H1 (cell line): Measurements from ENCODE around the gene RASAL2. TPM values are rescaled to one million over a fixed set of nuclear protein-coding genes. Genes with fewer than 3 reads are reported as not detected.

ENCODE experiments used
- HDAC6 ChIP-seq: IDR thresholded peaks from one replicate; pipeline ENCODE4 v1.7.1; 2012; ENCODE audit warnings: low read depth, mild to moderate bottlenecking, inconsistent platforms, low read length, moderate library complexity
- POLR2AphosphoS5 ChIP-seq: IDR thresholded peaks from 2 replicates; pipeline ENCODE4 v1.6.1; 2011; ENCODE audit warnings: low read depth, low read length
- RXRA ChIP-seq: IDR thresholded peaks from 2 replicates; pipeline ENCODE4 v1.6.1; 2011; ENCODE audit warnings: low read depth, mild to moderate bottlenecking, low read length, moderate library complexity; ENCODE audit not compliant: insufficient read depth
- SUZ12 ChIP-seq: fragments of 200-600 bp; sonication (generic); IDR thresholded peaks from 2 replicates; pipeline ENCODE4 v1.6.1; 2012; ENCODE audit warnings: mild to moderate bottlenecking, inconsistent platforms, low read length, moderate library complexity, mixed read lengths
- polyA plus RNA-seq, 7 experiments: library from polyadenylated mRNA; depleted of rRNA in 3 of 7; stranded (reverse) in 5 of 7; unstranded in 2 of 7; fragments of >200 nt in 5 of 7; fragments of 200-250 nt in 2 of 7; gene quantifications; 1 replicate in 5 of 7; 2 replicates in 1 of 7; 4 replicates in 1 of 7; pipeline versions ENCODE4 v1.2.1 to v1.2.3, GENCODE V29; 2011 to 2013; ENCODE audit warnings: missing spikeins in 2 of 7, mixed read lengths in 2 of 7
- total RNA-seq: library from RNA; stranded (reverse); fragmentation: NEBNext Ultra II Directional; extraction: Animal tissue kit (Norgen Biotek cat#: 25700); gene quantifications from 2 replicates; pipeline ENCODE4 v1.2.1, GENCODE V29; 2021

The RASAL2 gene
- total and polyA plus RNA-seq, 2 of the 8 experiments (the other 6 are each of a cell fraction or from before 2014, with no cell fraction given): 15.9 to 32.5 TPM

- TF ChIP-seq SUZ12 (no peak), POLR2AphosphoS5 (no peak), RXRA (no peak), HDAC6 (no peak)
- TF ChIP-seq, all 59 proteins: peak for 0
Measured at GRCh38 chr1:178521241-178521640, 427.3 kb downstream of the RASAL2 start (continued).
